Measurements from ENCODE around the gene HMOX1. TPM values are rescaled to one million over a fixed set of nuclear protein-coding genes. Genes with fewer than 3 reads are reported as not detected.
A peak's percentile ranks its signal among the peaks of the same experiment; 100 is the strongest.

Gene HMOX1
- total RNA-seq, 4 donors from 2014 or later = 13.6 to 95.7 (median 61.8) TPM

- H3K4me3 ChIP-seq = no peak overlapping the region
- H3K9me3 ChIP-seq = no peaks in the 10 kb centered on the region
- no peak for TF ChIP-seq CTCF (IDR thresholded peaks at IDR 0.05)
- TF ChIP-seq EP300 (IDR thresholded peaks at IDR 0.05) = no peak
- TF ChIP-seq POLR2AphosphoS5 (IDR thresholded peaks at IDR 0.05) = no peak
- TF ChIP-seq POLR2A (IDR thresholded peaks at IDR 0.05) = no peak
- no peak for DNase-seq (ENCODE audit: low spot score in 2 of 2)
- WGBS = 78% methylated on average over 13 of the region's 13 CpGs
- H3K4me1 ChIP-seq = peaks cover 18% of the 10 kb centered on the region
- no peaks in the 10 kb centered on the region for H3K27me3 ChIP-seq
- H3K36me3 ChIP-seq = peaks cover 9% of the 10 kb centered on the region
- no peak overlapping the region for H3K27ac ChIP-seq
These were observed 16.4 kb downstream of the HMOX1 start for GRCh38 chr22:35397095-35397904.

GRCh38 chr22:35398591-35398973 lies 17.7 kb downstream of the HMOX1 start:
- whole genome bisulfite sequencing = 94% methylated on average over 4 of the region's 4 CpGs

GRCh38 chr22:35399114-35399677 lies 18.3 kb downstream of the HMOX1 start:
- Histone ChIP-seq H3K4me3 (peak overlapping the region; percentile 82), H3K36me3 (peaks cover 11% of the 10 kb centered on the region), H3K9me3 (no peaks in the 10 kb centered on the region), H3K4me1 (peaks cover 18% of the 10 kb centered on the region), H3K27ac (peak overlapping the region; percentile 52), H3K27me3 (no peaks in the 10 kb centered on the region)
- 72% methylated on average over 24 of the region's 24 CpGs for WGBS
- no peak for DNase-seq (ENCODE audit: low spot score in 2 of 2)
- no peak for TF ChIP-seq POLR2AphosphoS5 (IDR thresholded peaks at IDR 0.05)
- no peak for TF ChIP-seq EP300 (IDR thresholded peaks at IDR 0.05)

More at GRCh38 chr22:35398591-35398973, 17.7 kb downstream of the HMOX1 start:
- peaks cover 18% of the 10 kb centered on the region for H3K4me1 ChIP-seq
- no peak for TF ChIP-seq CTCF (IDR thresholded peaks at IDR 0.05)
- TF ChIP-seq POLR2A (IDR thresholded peaks at IDR 0.05) = no peak
- no peak for TF ChIP-seq POLR2AphosphoS5 (IDR thresholded peaks at IDR 0.05)
- no peak for TF ChIP-seq EP300 (IDR thresholded peaks at IDR 0.05)
- H3K4me3 ChIP-seq = no peak overlapping the region
- no peaks in the 10 kb centered on the region for H3K9me3 ChIP-seq
- no peaks in the 10 kb centered on the region for H3K27me3 ChIP-seq
- H3K27ac ChIP-seq = no peak overlapping the region
- H3K36me3 ChIP-seq = peaks cover 9% of the 10 kb centered on the region
- no peak for DNase-seq (ENCODE audit: low spot score in 2 of 2)

GRCh38 chr22:35399678-35400500 lies 19.0 kb downstream of the HMOX1 start, which contains the start of gene MCM5:
Gene MCM5 (plus strand): TSS chr22:35400140. CDS start chr22:35400439, 299 bp downstream.
- peak within 1 kb of the TSS; percentile 52 for H3K27ac ChIP-seq
- H3K4me1 ChIP-seq = peaks cover 18% of the 10 kb centered on the region
- peak; percentile 98 to 100 for DNase-seq (ENCODE audit: low spot score in 2 of 2)
- TF ChIP-seq CTCF (IDR thresholded peaks at IDR 0.05) (no peak), POLR2AphosphoS5 (IDR thresholded peaks at IDR 0.05) (peak in 1 of 3 donors; percentile 65), EP300 (IDR thresholded peaks at IDR 0.05) (no peak), POLR2A (IDR thresholded peaks at IDR 0.05) (no peak)
- no peaks in the 10 kb centered on the region for H3K9me3 ChIP-seq
- H3K36me3 ChIP-seq = peaks cover 16% of the 10 kb centered on the region
- H3K27me3 ChIP-seq = no peaks in the 10 kb centered on the region
- WGBS = 2% methylated on average over 54 of the region's 64 CpGs
- peak within 1 kb of the TSS; percentile 82 for H3K4me3 ChIP-seq

GRCh38 chr22:35400501-35400790 lies 19.6 kb downstream of the HMOX1 start:
- Histone ChIP-seq H3K27ac (no peak overlapping the region), H3K36me3 (peaks cover 22% of the 10 kb centered on the region), H3K27me3 (no peaks in the 10 kb centered on the region), H3K9me3 (no peaks in the 10 kb centered on the region), H3K4me1 (peaks cover 18% of the 10 kb centered on the region), H3K4me3 (peak overlapping the region; percentile 82)
- TF ChIP-seq POLR2AphosphoS5 (IDR thresholded peaks at IDR 0.05) = no peak
- TF ChIP-seq EP300 (IDR thresholded peaks at IDR 0.05) = no peak
- no peak for TF ChIP-seq CTCF (IDR thresholded peaks at IDR 0.05)
- TF ChIP-seq POLR2A (IDR thresholded peaks at IDR 0.05) = no peak
- WGBS = 2% methylated on average over 15 of the region's 20 CpGs
- no peak for DNase-seq (ENCODE audit: low spot score in 2 of 2)

Measured in suprapubic skin (tissue), 4 donors.